IPS-20b (cell line): ENCODE results near the gene TUG1.

ENCODE experiments used
- H3K27ac ChIP-seq: one replicate; pipeline ENCODE4 v1.5.1; 2013; ENCODE audit warnings: low read length
- H3K27me3 ChIP-seq: 2 replicates; pipeline ENCODE4 v1.6.1; 2013; ENCODE audit warnings: mild to moderate bottlenecking, low read length, inconsistent platforms; ENCODE audit not compliant: insufficient read depth
- H3K36me3 ChIP-seq: 2 replicates; pipeline ENCODE4 v1.6.1; 2013; ENCODE audit warnings: low read depth, mild to moderate bottlenecking, inconsistent platforms, low read length, moderate library complexity; ENCODE audit not compliant: insufficient read depth
- H3K4me1 ChIP-seq: 2 replicates; pipeline ENCODE4 v1.6.1; 2013; ENCODE audit warnings: mild to moderate bottlenecking, control low read depth, inconsistent platforms, low read length, moderate library complexity; ENCODE audit not compliant: insufficient read depth
- H3K4me3 ChIP-seq: 2 replicates; pipeline ENCODE4 v1.5.1; 2013; ENCODE audit warnings: mild to moderate bottlenecking, low read length, inconsistent platforms
- H3K9ac ChIP-seq: 2 replicates; pipeline ENCODE4 v1.6.1; 2013; ENCODE audit warnings: low read depth, mild to moderate bottlenecking, inconsistent platforms, low read length, moderate library complexity
- H3K9me3 ChIP-seq: 2 replicates; pipeline ENCODE4 v1.6.1; 2013; ENCODE audit warnings: mild to moderate bottlenecking, low read depth, low read length, inconsistent platforms; ENCODE audit not compliant: insufficient read depth

Gene TUG1

GRCh38 chr22:30979932-30980331 is 10.9 kb downstream of the TUG1 start:
- H3K4me1 ChIP-seq, result no peaks in the 10 kb centered on the region
- peaks cover 40% of the 10 kb centered on the region for H3K36me3 ChIP-seq
- no peak overlapping the region for H3K27ac ChIP-seq
- H3K9ac ChIP-seq, result no peak overlapping the region
- H3K27me3 ChIP-seq, result no peaks in the 10 kb centered on the region
- no peak overlapping the region for H3K4me3 ChIP-seq
- peaks cover 58% of the 10 kb centered on the region for H3K9me3 ChIP-seq

GRCh38 chr22:30982512-30982911 is 13.4 kb downstream of the TUG1 start:
- no peaks in the 10 kb centered on the region for H3K27me3 ChIP-seq
- H3K36me3 ChIP-seq, result peaks cover 15% of the 10 kb centered on the region
- H3K4me1 ChIP-seq, result no peaks in the 10 kb centered on the region
- no peak overlapping the region for H3K27ac ChIP-seq
- no peak overlapping the region for H3K4me3 ChIP-seq
- H3K9ac ChIP-seq, result no peak overlapping the region
- H3K9me3 ChIP-seq, result peaks cover 32% of the 10 kb centered on the region

GRCh38 chr22:30984317-30984716 is 15.3 kb downstream of the TUG1 start:
- Histone ChIP-seq H3K27me3 (no peaks in the 10 kb centered on the region), H3K9ac (no peak overlapping the region), H3K27ac (no peak overlapping the region), H3K36me3 (no peaks in the 10 kb centered on the region), H3K9me3 (peaks cover 19% of the 10 kb centered on the region), H3K4me3 (no peak overlapping the region), H3K4me1 (no peaks in the 10 kb centered on the region)

DNA sequence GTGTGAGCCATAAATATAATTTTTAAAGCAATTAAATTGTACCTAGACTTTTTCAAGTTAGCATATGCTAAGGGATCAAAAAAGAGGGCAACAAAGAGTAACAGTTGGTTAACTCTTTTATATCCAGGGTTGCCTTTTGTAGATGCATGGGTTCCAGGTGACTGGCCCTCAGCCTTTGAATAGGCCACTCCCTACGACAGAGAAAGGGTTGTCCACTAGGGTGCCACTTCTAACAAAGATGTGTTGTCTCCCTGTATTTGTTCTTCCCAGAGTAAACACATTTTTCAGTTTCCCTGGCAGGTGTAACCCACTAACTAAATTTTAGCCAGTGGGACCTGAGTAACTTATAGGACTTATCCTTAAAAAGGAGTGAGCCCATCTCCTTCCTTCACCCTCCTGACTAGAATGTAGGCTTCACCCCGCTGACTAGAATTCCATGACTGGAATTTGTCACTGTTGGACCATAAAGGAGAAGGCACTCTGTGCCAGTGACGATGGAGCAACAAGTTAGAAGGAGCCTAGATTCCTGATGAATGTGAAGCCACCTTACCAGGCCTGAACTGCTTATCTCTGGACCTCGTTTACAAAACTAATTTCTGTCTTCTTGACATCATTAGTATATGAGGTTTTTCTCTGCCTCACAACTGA is 16.6 kb downstream of the TUG1 start:
- no peaks in the 10 kb centered on the region for H3K4me1 ChIP-seq
- H3K9ac ChIP-seq, result no peak overlapping the region
- H3K27ac ChIP-seq, result no peak overlapping the region
- H3K4me3 ChIP-seq, result no peak overlapping the region
- H3K36me3 ChIP-seq, result no peaks in the 10 kb centered on the region
- peaks cover 15% of the 10 kb centered on the region for H3K9me3 ChIP-seq
- no peaks in the 10 kb centered on the region for H3K27me3 ChIP-seq

DNA sequence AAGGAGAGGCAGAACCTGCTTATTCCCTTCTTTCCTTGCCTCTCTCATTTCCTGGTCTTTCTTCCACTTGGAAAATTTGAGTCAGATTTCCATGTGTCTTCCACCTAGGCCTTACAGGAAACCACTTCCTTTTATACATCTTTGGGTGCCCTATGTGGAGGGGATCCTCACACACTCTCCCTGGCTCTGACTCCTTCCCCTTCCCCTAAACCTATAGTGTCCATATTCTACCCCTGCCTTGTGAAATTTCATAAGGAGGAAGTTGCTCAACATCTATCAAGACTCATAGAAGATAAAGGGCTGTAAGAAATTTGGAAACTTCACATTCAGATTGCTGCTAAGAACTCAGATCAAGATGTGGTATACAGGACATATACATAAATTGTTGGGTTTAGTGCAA is 20.4 kb downstream of the TUG1 start:
- Histone ChIP-seq H3K27me3 (no peaks in the 10 kb centered on the region), H3K9ac (no peak overlapping the region), H3K9me3 (no peaks in the 10 kb centered on the region), H3K4me3 (no peak overlapping the region), H3K36me3 (no peaks in the 10 kb centered on the region), H3K4me1 (no peaks in the 10 kb centered on the region), H3K27ac (no peak overlapping the region)

GRCh38 chr22:30990690-30991089 is 21.6 kb downstream of the TUG1 start:
- Histone ChIP-seq H3K9ac (no peak overlapping the region), H3K4me3 (no peak overlapping the region), H3K27ac (no peak overlapping the region), H3K4me1 (no peaks in the 10 kb centered on the region), H3K36me3 (no peaks in the 10 kb centered on the region), H3K9me3 (no peaks in the 10 kb centered on the region), H3K27me3 (no peaks in the 10 kb centered on the region)

- no peak overlapping the region for H3K9ac ChIP-seq
- H3K36me3 ChIP-seq, result no peaks in the 10 kb centered on the region
- H3K4me3 ChIP-seq, result no peak overlapping the region
- H3K9me3 ChIP-seq, result no peaks in the 10 kb centered on the region
- no peaks in the 10 kb centered on the region for H3K27me3 ChIP-seq
- no peaks in the 10 kb centered on the region for H3K4me1 ChIP-seq
- H3K27ac ChIP-seq, result no peak overlapping the region
Measured at GRCh38 chr22:30992565-30992964, 23.5 kb downstream of the TUG1 start.

GRCh38 chr22:30994960-30995359 is 25.9 kb downstream of the TUG1 start:
- H3K4me1 ChIP-seq, result no peaks in the 10 kb centered on the region
- no peak overlapping the region for H3K9ac ChIP-seq
- no peaks in the 10 kb centered on the region for H3K36me3 ChIP-seq
- H3K9me3 ChIP-seq, result no peaks in the 10 kb centered on the region
- H3K27me3 ChIP-seq, result no peaks in the 10 kb centered on the region
- H3K27ac ChIP-seq, result no peak overlapping the region
- no peak overlapping the region for H3K4me3 ChIP-seq

GRCh38 chr22:30996462-30996861 is 27.4 kb downstream of the TUG1 start:
- Histone ChIP-seq H3K9me3 (no peaks in the 10 kb centered on the region), H3K36me3 (no peaks in the 10 kb centered on the region), H3K4me3 (no peak overlapping the region), H3K4me1 (no peaks in the 10 kb centered on the region), H3K27ac (no peak overlapping the region), H3K9ac (no peak overlapping the region), H3K27me3 (no peaks in the 10 kb centered on the region)

- Histone ChIP-seq H3K9me3 (no peaks in the 10 kb centered on the region), H3K27ac (no peak overlapping the region), H3K27me3 (no peaks in the 10 kb centered on the region), H3K9ac (no peak overlapping the region), H3K4me1 (no peaks in the 10 kb centered on the region), H3K4me3 (no peak overlapping the region), H3K36me3 (no peaks in the 10 kb centered on the region)
Measured at GRCh38 chr22:30998329-30998728, 29.3 kb downstream of the TUG1 start.

- peaks cover 7% of the 10 kb centered on the region; the same call in 1 of the 2 replicates for H3K9me3 ChIP-seq
- H3K27ac ChIP-seq, result no peak overlapping the region
- no peaks in the 10 kb centered on the region for H3K4me1 ChIP-seq
- H3K9ac ChIP-seq, result no peak overlapping the region
- H3K4me3 ChIP-seq, result no peak overlapping the region
- no peaks in the 10 kb centered on the region for H3K36me3 ChIP-seq
- H3K27me3 ChIP-seq, result no peaks in the 10 kb centered on the region
Measured at GRCh38 chr22:31001124-31001770, 32.2 kb downstream of the TUG1 start.

- Histone ChIP-seq H3K9me3 (peaks cover 7% of the 10 kb centered on the region; the same call in 1 of the 2 replicates), H3K4me3 (no peak overlapping the region), H3K36me3 (no peaks in the 10 kb centered on the region)
Measured at GRCh38 chr22:31005535-31005934, 36.5 kb downstream of the TUG1 start.

More at GRCh38 chr22:31005535-31005934, 36.5 kb downstream of the TUG1 start:
- Histone ChIP-seq H3K9ac (no peak overlapping the region), H3K27ac (no peak overlapping the region), H3K4me1 (no peaks in the 10 kb centered on the region), H3K27me3 (no peaks in the 10 kb centered on the region)
